WTC11 (cell line): ENCODE results near the gene RPS6KA2. TPM values are rescaled to one million over a fixed set of nuclear protein-coding genes. Genes with fewer than 3 reads are reported as not detected.

ENCODE experiments used
- ATAC-seq: fragments of 200-7000 bp; cut with Tn5 transposase; 2 replicates; pipeline ENCODE4 v1.10.0; 2021; ENCODE audit warnings: mild to moderate bottlenecking, moderate library complexity
- CTCF ChIA-PET: fragments of 300-600 bp; sonication (Branson Sonifier 250); formaldehyde crosslinking; loops from one replicate; lab custom pipeline; 2021; ENCODE audit warnings: antibody characterized with exemption; lab: Charles Lee
- POLR2A ChIA-PET: fragments of 350-600 bp; sonication (Branson Sonifier 250); formaldehyde crosslinking; loops from one replicate; lab custom pipeline; 2021; ENCODE audit warnings: antibody characterized with exemption; lab: Charles Lee
- DNase-seq: peaks from one replicate; pipeline ENCODE4 v3.0.0; 2021; ENCODE audit warnings: low spot score
- H3K27ac Mint-ChIP-seq: 2 replicates; pipeline ENCODE4 v1.8.0; 2021; ENCODE audit warnings: mixed read lengths
- H3K27me3 Mint-ChIP-seq: 2 replicates; pipeline ENCODE4 v1.8.0; 2021; ENCODE audit warnings: low read depth, mild to moderate bottlenecking, moderate library complexity, mixed read lengths
- H3K36me3 Mint-ChIP-seq: 2 replicates; pipeline ENCODE4 v1.8.0; 2021; ENCODE audit warnings: mixed read lengths
- H3K4me1 Mint-ChIP-seq: 2 replicates; pipeline ENCODE4 v1.8.0; 2022; ENCODE audit warnings: mixed read lengths
- H3K4me3 Mint-ChIP-seq: 2 replicates; pipeline ENCODE4 v1.8.0; 2021; ENCODE audit warnings: mild to moderate bottlenecking, moderate library complexity, mixed read lengths
- H3K9me3 Mint-ChIP-seq: 2 replicates; pipeline ENCODE4 v1.8.0; 2021; ENCODE audit warnings: mixed read lengths
- CREB1 ChIP-seq: sonication (generic); formaldehyde crosslinking; IDR thresholded peaks from 2 replicates; pipeline ENCODE4 v1.8.0; 2023; ENCODE audit warnings: mild to moderate bottlenecking, missing genetic modification reagents
- EMX1 ChIP-seq: fragments of 250-450 bp; sonication (Bioruptor Pico); IDR thresholded peaks from 2 replicates; pipeline ENCODE4 v1.8.0; 2021; ENCODE audit warnings: mild to moderate bottlenecking
- JUN ChIP-seq: sonication (generic); formaldehyde crosslinking; IDR thresholded peaks from 2 replicates; pipeline ENCODE4 v1.8.0; 2023; ENCODE audit warnings: mild to moderate bottlenecking, missing genetic modification reagents
- MLX ChIP-seq: sonication (generic); formaldehyde crosslinking; IDR thresholded peaks from 2 replicates; pipeline ENCODE4 v1.8.1; 2023; ENCODE audit warnings: mild to moderate bottlenecking, missing genetic modification reagents, moderate library complexity
- NFATC4 ChIP-seq: fragments of 250-450 bp; sonication (Bioruptor Pico); IDR thresholded peaks from 2 replicates; pipeline ENCODE4 v1.9.0; 2021; ENCODE audit warnings: mild to moderate bottlenecking
- NFE2L1 ChIP-seq: sonication (generic); formaldehyde crosslinking; IDR thresholded peaks from 2 replicates; pipeline ENCODE4 v1.8.1; 2023; ENCODE audit warnings: missing genetic modification reagents
- OVOL2 ChIP-seq: fragments of 250-450 bp; sonication (Bioruptor Pico); IDR thresholded peaks from 2 replicates; pipeline ENCODE4 v1.9.0; 2021; ENCODE audit warnings: mild to moderate bottlenecking, borderline replicate concordance
- PREB ChIP-seq: sonication (generic); formaldehyde crosslinking; IDR thresholded peaks from 2 replicates; pipeline ENCODE4 v1.8.1; 2022; ENCODE audit warnings: mild to moderate bottlenecking, missing genetic modification reagents, moderate library complexity, borderline replicate concordance
- RELA ChIP-seq: sonication (generic); formaldehyde crosslinking; IDR thresholded peaks from 2 replicates; pipeline ENCODE4 v1.8.1; 2022; ENCODE audit warnings: missing genetic modification reagents, mild to moderate bottlenecking, borderline replicate concordance
- SOX15 ChIP-seq: fragments of 250-450 bp; sonication (Bioruptor Pico); IDR thresholded peaks from 2 replicates; pipeline ENCODE4 v1.9.0; 2021; ENCODE audit warnings: mild to moderate bottlenecking
- TCF7 ChIP-seq: sonication (generic); formaldehyde crosslinking; IDR thresholded peaks from 2 replicates; pipeline ENCODE4 v1.8.0; 2022; ENCODE audit warnings: mild to moderate bottlenecking, low read depth, missing genetic modification reagents, moderate library complexity
- TP53 ChIP-seq: sonication (generic); formaldehyde crosslinking; IDR thresholded peaks from 2 replicates; pipeline ENCODE4 v1.8.1; 2023; ENCODE audit warnings: mild to moderate bottlenecking, missing genetic modification reagents
- USF2 ChIP-seq: sonication (generic); formaldehyde crosslinking; IDR thresholded peaks from 2 replicates; pipeline ENCODE4 v1.8.1; 2023; ENCODE audit warnings: mild to moderate bottlenecking, missing genetic modification reagents, moderate library complexity
- ZNF121 ChIP-seq: sonication (generic); formaldehyde crosslinking; IDR thresholded peaks from 2 replicates; pipeline ENCODE4 v1.8.0; 2023; ENCODE audit warnings: missing genetic modification reagents
- ZNF219 ChIP-seq: sonication (generic); formaldehyde crosslinking; IDR thresholded peaks from 2 replicates; pipeline ENCODE4 v1.8.0; 2023; ENCODE audit warnings: missing genetic modification reagents, mild to moderate bottlenecking, borderline replicate concordance
- ZNF512 ChIP-seq: sonication (generic); formaldehyde crosslinking; IDR thresholded peaks from 2 replicates; pipeline ENCODE4 v1.8.1; 2022; ENCODE audit warnings: missing genetic modification reagents, borderline replicate concordance
- ZNF671 ChIP-seq: fragments of 250-450 bp; sonication (Bioruptor Pico); IDR thresholded peaks from 2 replicates; pipeline ENCODE4 v1.8.0; 2021; ENCODE audit warnings: mild to moderate bottlenecking
- total RNA-seq: library from RNA; stranded (reverse); gene quantifications from 3 replicates; pipeline ENCODE4 v1.2.3, GENCODE V29; 2021
- TF ChIP-seq, protein P1 (sequence below): sonication (generic); formaldehyde crosslinking; IDR thresholded peaks from 2 replicates; pipeline ENCODE4 v1.8.1; 2023; ENCODE audit warnings: mild to moderate bottlenecking, moderate library complexity, missing genetic modification reagents
- TF ChIP-seq, protein P2 (sequence below): sonication (generic); formaldehyde crosslinking; IDR thresholded peaks from 2 replicates; pipeline ENCODE4 v1.8.0; 2023; ENCODE audit warnings: missing genetic modification reagents
- TF ChIP-seq, protein P3 (sequence below): fragments of 250-450 bp; sonication (Bioruptor Pico); conservative IDR thresholded peaks from 2 replicates; pipeline ENCODE4 v1.9.0; 2021; ENCODE audit warnings: mild to moderate bottlenecking

The RPS6KA2 gene
- total RNA-seq, 1 experiment from 2014 or later: 24.2 TPM

GRCh38 chr6:166408936-166409755 lies 217.9 kb downstream of the RPS6KA2 start:
- H3K4me1 Mint-ChIP-seq: peaks cover 16% of the 10 kb centered on the region
- no peak for TF ChIP-seq ZNF671
- TF ChIP-seq TP53 (CRISPR knock-in tag): no peak
- no peak for TF ChIP-seq TCF7
- TF ChIP-seq EMX1 (CRISPR knock-in tag): no peak
- no peak for TF ChIP-seq ZNF512
- TF ChIP-seq, all 79 proteins: peak for 0
- H3K4me3 Mint-ChIP-seq: no peak overlapping the region
- no peaks in the 10 kb centered on the region for H3K27me3 Mint-ChIP-seq
- CTCF ChIA-PET: interaction anchor here (0.6 to 1.1 kb wide), 2 partner anchors 41 to 133 kb away, joined by 3 to 4 read pairs; no protein-coding TSS in a partner anchor
- POLR2A ChIA-PET: no interaction called here
- ATAC-seq (no peak), DNase-seq (no peak)
- no peaks in the 10 kb centered on the region for H3K9me3 Mint-ChIP-seq
- H3K36me3 Mint-ChIP-seq: no peaks in the 10 kb centered on the region
- H3K27ac Mint-ChIP-seq: no peak overlapping the region

DNA sequence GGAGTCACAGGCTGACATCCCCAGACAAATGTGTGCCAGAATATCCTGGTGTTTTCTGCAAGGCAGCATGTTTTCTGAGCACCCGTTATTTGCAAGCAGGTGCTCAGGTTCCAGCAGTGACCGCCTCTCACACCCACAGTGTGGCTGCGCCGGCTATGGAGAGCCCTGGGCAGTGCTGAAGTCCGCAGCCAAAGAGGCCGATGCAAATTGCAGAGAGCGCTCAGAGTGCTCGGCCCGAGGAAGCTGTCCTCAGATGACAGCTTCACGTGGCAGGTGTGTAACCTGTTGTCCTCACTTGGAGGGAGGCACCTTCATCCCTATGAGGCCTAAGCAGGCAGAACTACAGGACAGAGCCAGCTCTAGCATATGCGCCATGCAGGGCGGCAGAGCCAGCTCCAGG lies 220.9 kb downstream of the RPS6KA2 start:
- ChIA-PET POLR2A (no interaction called here), CTCF (interaction anchor here (1.2 kb wide), 1 partner anchor 93 kb away, joined by 4 read pairs; no protein-coding TSS in a partner anchor)
- H3K9me3 Mint-ChIP-seq: no peaks in the 10 kb centered on the region
- H3K27me3 Mint-ChIP-seq: no peaks in the 10 kb centered on the region
- ATAC-seq: no peak
- no peak overlapping the region for H3K4me3 Mint-ChIP-seq
- TF ChIP-seq, protein P1, sequence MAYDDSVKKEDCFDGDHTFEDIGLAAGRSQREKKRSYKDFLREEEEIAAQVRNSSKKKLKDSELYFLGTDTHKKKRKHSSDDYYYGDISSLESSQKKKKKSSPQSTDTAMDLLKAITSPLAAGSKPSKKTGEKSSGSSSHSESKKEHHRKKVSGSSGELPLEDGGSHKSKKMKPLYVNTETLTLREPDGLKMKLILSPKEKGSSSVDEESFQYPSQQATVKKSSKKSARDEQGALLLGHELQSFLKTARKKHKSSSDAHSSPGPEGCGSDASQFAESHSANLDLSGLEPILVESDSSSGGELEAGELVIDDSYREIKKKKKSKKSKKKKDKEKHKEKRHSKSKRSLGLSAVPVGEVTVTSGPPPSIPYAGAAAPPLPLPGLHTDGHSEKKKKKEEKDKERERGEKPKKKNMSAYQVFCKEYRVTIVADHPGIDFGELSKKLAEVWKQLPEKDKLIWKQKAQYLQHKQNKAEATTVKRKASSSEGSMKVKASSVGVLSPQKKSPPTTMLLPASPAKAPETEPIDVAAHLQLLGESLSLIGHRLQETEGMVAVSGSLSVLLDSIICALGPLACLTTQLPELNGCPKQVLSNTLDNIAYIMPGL (CRISPR knock-in tag): no peak
- no peak for TF ChIP-seq RELA (CRISPR knock-in tag)
- TF ChIP-seq ZNF219 (CRISPR knock-in tag): no peak
- no peak for TF ChIP-seq OVOL2 (CRISPR knock-in tag)
- no peak for TF ChIP-seq JUN (CRISPR knock-in tag)
- no peak for TF ChIP-seq NFE2L1
- no peak for DNase-seq
- H3K27ac Mint-ChIP-seq: no peak overlapping the region
- peaks cover 16% of the 10 kb centered on the region for H3K4me1 Mint-ChIP-seq
- H3K36me3 Mint-ChIP-seq: no peaks in the 10 kb centered on the region

DNA sequence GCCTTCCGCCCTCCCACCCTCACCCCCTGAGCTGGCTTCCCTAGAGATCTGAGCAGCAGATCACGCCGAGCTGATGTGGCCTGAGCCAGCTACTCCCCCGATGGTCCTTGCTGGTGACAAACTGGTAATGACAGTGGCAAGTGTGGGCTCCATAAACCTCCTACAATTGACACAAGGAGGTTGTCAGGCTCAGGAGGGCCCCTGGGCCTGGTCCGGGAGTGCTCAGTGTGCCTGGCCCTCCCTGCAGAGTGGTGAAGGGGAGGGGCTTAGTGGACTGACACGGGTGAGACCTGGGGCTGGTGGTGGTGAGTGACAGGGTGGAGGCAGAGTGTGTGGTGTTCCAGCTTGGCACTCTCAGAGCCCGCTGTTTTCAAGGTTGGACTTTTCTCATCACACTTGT lies 221.7 kb downstream of the RPS6KA2 start:
- ChIA-PET CTCF (no interaction called here), POLR2A (no interaction called here)
- Mint-ChIP-seq H3K27ac (no peak overlapping the region), H3K4me1 (peaks cover 15% of the 10 kb centered on the region), H3K4me3 (no peak overlapping the region), H3K36me3 (no peaks in the 10 kb centered on the region), H3K27me3 (peaks cover 5% of the 10 kb centered on the region), H3K9me3 (no peaks in the 10 kb centered on the region)
- ATAC-seq: no peak
- no peak for DNase-seq
- TF ChIP-seq MLX (CRISPR knock-in tag): no peak
- no peak for TF ChIP-seq EMX1 (CRISPR knock-in tag)
- TF ChIP-seq, protein P2, sequence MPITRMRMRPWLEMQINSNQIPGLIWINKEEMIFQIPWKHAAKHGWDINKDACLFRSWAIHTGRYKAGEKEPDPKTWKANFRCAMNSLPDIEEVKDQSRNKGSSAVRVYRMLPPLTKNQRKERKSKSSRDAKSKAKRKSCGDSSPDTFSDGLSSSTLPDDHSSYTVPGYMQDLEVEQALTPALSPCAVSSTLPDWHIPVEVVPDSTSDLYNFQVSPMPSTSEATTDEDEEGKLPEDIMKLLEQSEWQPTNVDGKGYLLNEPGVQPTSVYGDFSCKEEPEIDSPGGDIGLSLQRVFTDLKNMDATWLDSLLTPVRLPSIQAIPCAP (CRISPR knock-in tag): no peak
- TF ChIP-seq CREB1 (CRISPR knock-in tag): no peak
- no peak for TF ChIP-seq ZNF121
- TF ChIP-seq PREB (CRISPR knock-in tag): no peak
- TF ChIP-seq NFATC4 (CRISPR knock-in tag): no peak
- no peak for TF ChIP-seq USF2 (CRISPR knock-in tag)
- TF ChIP-seq, protein P3, sequence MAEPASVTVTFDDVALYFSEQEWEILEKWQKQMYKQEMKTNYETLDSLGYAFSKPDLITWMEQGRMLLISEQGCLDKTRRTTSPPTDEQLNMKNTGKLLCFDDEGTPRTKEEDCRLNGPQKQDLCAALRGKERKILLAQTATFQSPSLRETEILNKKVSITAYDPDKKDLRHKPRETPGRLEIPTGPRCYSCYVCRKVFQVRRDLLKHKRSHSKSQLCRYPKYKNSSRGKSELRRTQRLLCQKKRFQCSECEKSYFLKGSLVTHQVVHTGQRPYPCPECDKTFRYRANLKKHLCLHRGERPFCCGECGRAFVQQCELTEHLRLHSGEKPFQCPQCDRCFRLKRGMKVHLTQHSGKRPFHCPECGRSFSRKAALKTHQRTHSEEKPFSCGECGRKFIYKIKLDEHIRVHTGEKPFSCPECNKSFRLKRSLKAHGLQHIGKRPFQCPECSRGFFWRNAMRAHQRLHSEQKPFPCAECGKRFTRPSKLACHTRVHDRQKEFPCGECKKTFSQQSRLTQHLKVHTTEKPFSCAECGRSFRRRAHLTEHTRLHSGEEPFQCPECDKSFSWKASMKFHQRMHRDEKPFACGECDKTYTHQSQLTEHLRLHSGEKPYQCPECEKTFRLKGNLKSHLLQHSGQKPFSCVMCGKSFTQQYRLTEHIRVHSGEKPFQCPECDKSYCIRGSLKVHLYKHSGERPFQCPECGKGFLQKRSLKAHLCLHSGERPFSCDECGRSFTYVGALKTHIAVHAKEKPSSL (CRISPR knock-in tag): no peak
- TF ChIP-seq SOX15 (CRISPR knock-in tag): no peak
